Tibial nerve (tissue), 4 donors: Measurements from ENCODE around the gene SPDYA.

Experiments
- CTCF ChIP-seq, 5 experiments: fragments of 200-600 bp in 3 of 5; fragments of 450-650 bp in 2 of 5; sonication (generic) in 3 of 5; IDR thresholded peaks; one replicate each; pipeline ENCODE4 v1.5.1; 2016 to 2019; ENCODE audit warnings: antibody characterized with exemption in 5 of 5, mild to moderate bottlenecking in 3 of 5, moderate library complexity in 2 of 5
- EP300 ChIP-seq, 2 donors: sonication (generic); formaldehyde crosslinking; IDR thresholded peaks; one replicate each; pipeline ENCODE4 v1.6.1; 2017; ENCODE audit warnings: antibody characterized with exemption in 2 of 2, mild to moderate bottlenecking in 1 of 2
- POLR2A ChIP-seq, 2 donors: fragments of 450-650 bp; IDR thresholded peaks; one replicate each; pipeline ENCODE4 v1.6.1; 2017; ENCODE audit warnings: antibody characterized with exemption in 2 of 2, mild to moderate bottlenecking in 2 of 2, moderate library complexity in 2 of 2

GRCh38 chr2:28895189-28895893, 84.7 kb downstream of the SPDYA start:
- TF ChIP-seq POLR2A (IDR thresholded peaks at IDR 0.05) (no peak), CTCF (IDR thresholded peaks at IDR 0.05) (no peak), EP300 (IDR thresholded peaks at IDR 0.05) (no peak)
